Activated CD8-positive, alpha-beta memory T cell treated with anti-CD3 and anti-CD28 coated beads for 48 hours (primary cell): ENCODE measurements around the gene ETNPPL.
"Not testable (repeated sequence)": the region's sequence is repeated elsewhere in the genome, so short reads cannot be mapped to it uniquely, and the experiment has no call there.

Experiments
- DNase-seq, 3 experiments: peaks; one replicate each; pipeline ENCODE4 v3.0.0-alpha.2; 2020; ENCODE audit warnings: low read depth in 2 of 3, low spot score in 2 of 3

The ETNPPL gene

GRCh38 chr4:108758498-108758897 lies 4.4 kb downstream of the ETNPPL start:
- no peak for DNase-seq

GRCh38 chr4:108754327-108754726 lies 8.5 kb downstream of the ETNPPL start:
- no peak for DNase-seq

- no peak for DNase-seq
Observed at GRCh38 chr4:108751321-108751720, 11.5 kb downstream of the ETNPPL start.

- no peak for DNase-seq
Observed at GRCh38 chr4:108749119-108749518, 13.7 kb downstream of the ETNPPL start.

GRCh38 chr4:108746511-108746910 lies 16.3 kb downstream of the ETNPPL start:
- DNase-seq, result no peak

GRCh38 chr4:108744307-108744706 lies 18.5 kb downstream of the ETNPPL start:
- DNase-seq, result no peak

- no peak for DNase-seq
Observed at GRCh38 chr4:108742451-108743420, 20.1 kb downstream of the ETNPPL start.

- no peak for DNase-seq
Observed at GRCh38 chr4:108738003-108738706, 24.7 kb downstream of the ETNPPL start.

GRCh38 chr4:108731006-108731405 lies 31.8 kb downstream of the ETNPPL start:
- no peak for DNase-seq

GRCh38 chr4:108730579-108730978 lies 32.3 kb downstream of the ETNPPL start:
- DNase-seq, result no peak

GRCh38 chr4:108729731-108730130 lies 33.1 kb downstream of the ETNPPL start:
- no peak for DNase-seq

GRCh38 chr4:108725457-108725856 lies 37.4 kb downstream of the ETNPPL start:
- DNase-seq, result no peak

- no peak for DNase-seq
Observed at GRCh38 chr4:108717386-108717785, 45.5 kb downstream of the ETNPPL start.

GRCh38 chr4:108716340-108716739 lies 46.5 kb downstream of the ETNPPL start:
- no peak for DNase-seq

GRCh38 chr4:108714880-108715279 lies 48.0 kb downstream of the ETNPPL start:
- no peak for DNase-seq

- DNase-seq, result not testable (repeated sequence)
Observed at GRCh38 chr4:108710578-108710977, 52.3 kb downstream of the ETNPPL start.

- DNase-seq, result no peak
Observed at GRCh38 chr4:108709722-108710121, 53.1 kb downstream of the ETNPPL start.

GRCh38 chr4:108709234-108709633 lies 53.6 kb downstream of the ETNPPL start:
- no peak for DNase-seq

- no peak for DNase-seq
Observed at GRCh38 chr4:108706289-108706688, 56.6 kb downstream of the ETNPPL start.

- DNase-seq, result no peak
Observed at GRCh38 chr4:108703966-108704365, 58.9 kb downstream of the ETNPPL start.

GRCh38 chr4:108703370-108703769 lies 59.5 kb downstream of the ETNPPL start:
- no peak for DNase-seq

GRCh38 chr4:108702960-108703359 lies 59.9 kb downstream of the ETNPPL start:
- no peak for DNase-seq
